ENCODE results near the gene MYH6. TPM values are rescaled to one million over a fixed set of nuclear protein-coding genes. Genes with fewer than 3 reads are reported as not detected.
A peak's percentile ranks its signal among the peaks of the same experiment; 100 is the strongest.

MYH6 gene
- total and polyA plus RNA-seq, 2 of the 13 experiments (the other 11 are each of a cell fraction or from before 2014, with no cell fraction given) = 0.01 TPM; not detected in 1

GRCh38 chr14:23435543-23436326 lies 27.7 kb upstream of the MYH6 start, which contains the start of gene MYH7 (continued):
- TF ChIP-seq, protein P1, sequence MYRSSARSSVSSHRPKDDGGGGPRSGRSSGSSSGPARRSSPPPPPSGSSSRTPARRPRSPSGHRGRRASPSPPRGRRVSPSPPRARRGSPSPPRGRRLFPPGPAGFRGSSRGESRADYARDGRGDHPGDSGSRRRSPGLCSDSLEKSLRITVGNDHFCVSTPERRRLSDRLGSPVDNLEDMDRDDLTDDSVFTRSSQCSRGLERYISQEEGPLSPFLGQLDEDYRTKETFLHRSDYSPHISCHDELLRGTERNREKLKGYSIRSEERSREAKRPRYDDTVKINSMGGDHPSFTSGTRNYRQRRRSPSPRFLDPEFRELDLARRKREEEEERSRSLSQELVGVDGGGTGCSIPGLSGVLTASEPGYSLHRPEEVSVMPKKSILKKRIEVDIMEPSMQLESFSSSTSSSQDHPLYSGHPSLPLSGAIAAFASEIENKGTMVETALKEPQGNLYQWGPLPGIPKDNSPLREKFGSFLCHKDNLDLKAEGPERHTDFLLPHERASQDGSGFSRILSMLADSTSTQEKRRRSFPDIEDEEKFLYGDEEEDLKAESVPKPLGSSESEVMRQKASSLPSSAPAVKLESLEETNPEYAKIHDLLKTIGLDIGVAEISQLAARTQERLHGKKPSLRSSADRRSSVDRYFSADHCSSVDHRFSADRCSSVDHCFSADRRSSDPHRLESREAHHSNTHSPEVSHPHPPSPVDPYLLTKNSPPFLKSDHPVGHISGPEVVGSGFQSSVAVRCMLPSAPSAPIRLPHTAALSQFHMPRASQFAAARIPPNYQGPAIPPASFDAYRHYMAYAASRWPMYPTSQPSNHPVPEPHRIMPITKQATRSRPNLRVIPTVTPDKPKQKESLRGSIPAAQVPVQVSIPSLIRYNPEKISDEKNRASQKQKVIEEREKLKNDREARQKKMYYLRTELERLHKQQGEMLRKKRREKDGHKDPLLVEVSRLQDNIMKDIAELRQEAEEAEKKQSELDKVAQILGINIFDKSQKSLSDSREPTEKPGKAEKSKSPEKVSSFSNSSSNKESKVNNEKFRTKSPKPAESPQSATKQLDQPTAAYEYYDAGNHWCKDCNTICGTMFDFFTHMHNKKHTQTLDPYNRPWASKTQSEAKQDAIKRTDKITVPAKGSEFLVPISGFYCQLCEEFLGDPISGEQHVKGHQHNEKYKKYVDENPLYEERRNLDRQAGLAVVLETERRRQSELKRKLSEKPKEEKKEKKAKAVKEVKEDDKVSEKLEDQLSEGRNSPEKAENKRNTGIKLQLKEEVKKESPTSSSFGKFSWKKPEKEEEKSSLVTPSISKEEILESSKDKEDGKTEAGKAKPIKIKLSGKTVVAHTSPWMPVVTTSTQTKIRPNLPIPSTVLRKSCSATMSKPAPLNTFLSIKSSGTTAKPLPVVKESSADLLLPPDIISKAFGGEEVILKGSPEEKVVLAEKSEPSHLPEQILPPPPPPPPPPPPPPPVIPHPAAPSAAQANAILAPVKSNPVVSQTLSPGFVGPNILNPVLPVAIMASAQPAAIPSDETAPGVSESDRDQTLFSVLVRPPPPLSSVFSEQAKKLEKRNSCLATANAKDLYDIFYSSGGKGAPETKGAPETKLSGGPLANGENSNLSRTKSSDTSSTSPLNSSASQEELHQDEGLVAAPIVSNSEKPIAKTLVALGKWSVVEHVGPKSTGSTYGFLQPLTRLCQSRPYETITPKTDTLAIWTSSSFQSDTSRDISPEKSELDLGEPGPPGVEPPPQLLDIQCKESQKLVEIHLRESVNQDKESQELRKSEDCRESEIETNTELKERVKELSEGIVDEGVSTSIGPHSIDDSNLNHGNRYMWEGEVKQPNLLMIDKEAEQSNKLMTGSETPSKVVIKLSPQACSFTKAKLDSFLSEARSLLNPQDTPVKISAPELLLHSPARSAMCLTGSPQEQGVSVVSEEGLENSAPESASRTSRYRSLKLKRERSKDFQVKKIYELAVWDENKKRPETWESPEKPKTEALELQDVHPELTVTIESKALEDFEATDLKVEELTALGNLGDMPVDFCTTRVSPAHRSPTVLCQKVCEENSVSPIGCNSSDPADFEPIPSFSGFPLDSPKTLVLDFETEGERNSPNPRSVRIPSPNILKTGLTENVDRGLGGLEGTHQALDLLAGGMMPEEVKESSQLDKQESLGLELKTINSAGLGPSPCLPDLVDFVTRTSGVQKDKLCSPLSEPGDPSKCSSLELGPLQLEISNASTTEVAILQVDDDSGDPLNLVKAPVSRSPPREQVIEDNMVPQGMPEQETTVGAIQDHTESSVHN (CRISPR knock-in tag; IDR thresholded peaks at IDR 0.05) = 0 out of 2 replicates have a peak, but pooled peaks have one; percentile 56
- TF ChIP-seq ZNF124 (CRISPR knock-in tag; IDR thresholded peaks at IDR 0.05) (no peak), ZNF768 (CRISPR knock-in tag; IDR thresholded peaks at IDR 0.05) (peak; percentile 33; the same call in 1 of the 2 replicates), TEAD2 (CRISPR knock-in tag; IDR thresholded peaks at IDR 0.05) (0 out of 2 replicates have a peak, but pooled peaks have one; percentile 56), ZMYM4 (CRISPR knock-in tag; IDR thresholded peaks at IDR 0.05) (0 out of 2 replicates have a peak, but pooled peaks have one; percentile 40), ZNF746 (CRISPR knock-in tag; IDR thresholded peaks at IDR 0.05) (0 out of 2 replicates have a peak, but pooled peaks have one; percentile 36), SOX13 (IDR thresholded peaks at IDR 0.05) (peak; percentile 97), SOX13 (CRISPR knock-in tag; conservative IDR thresholded peaks at IDR 0.05 in 1 of 2, IDR thresholded peaks at IDR 0.05 in 1 of 2) (peak in 1 of 2 experiments; percentile 97; a peak in 2 of 4 replicates), ZNF775 (CRISPR knock-in tag; IDR thresholded peaks at IDR 0.05; ENCODE audit: borderline replicate concordance) (no peak), ZMYM2 (CRISPR knock-in tag; IDR thresholded peaks at IDR 0.05) (0 out of 2 replicates have a peak, but pooled peaks have one; percentile 52), GABPB1 (CRISPR knock-in tag; IDR thresholded peaks at IDR 0.05) (peak; percentile 43; the same call in 1 of the 2 replicates), ZNF510 (CRISPR knock-in tag; IDR thresholded peaks at IDR 0.05; ENCODE audit: low read depth) (no peak; the same call in 1 of the 2 replicates), ZNF792 (CRISPR knock-in tag; IDR thresholded peaks at IDR 0.05) (no peak), TRAFD1 (CRISPR knock-in tag; IDR thresholded peaks at IDR 0.05; ENCODE audit: borderline replicate concordance) (0 out of 2 replicates have a peak, but pooled peaks have one; percentile 70), ZNF747 (CRISPR knock-in tag; IDR thresholded peaks at IDR 0.05; ENCODE audit: borderline replicate concordance) (peak; percentile 44; the same call in 1 of the 2 replicates), ZNF556 (CRISPR knock-in tag; IDR thresholded peaks at IDR 0.05; ENCODE audit: borderline replicate concordance) (peak; percentile 90; the same call in 1 of the 2 replicates)
- TF ChIP-seq, protein P2, sequence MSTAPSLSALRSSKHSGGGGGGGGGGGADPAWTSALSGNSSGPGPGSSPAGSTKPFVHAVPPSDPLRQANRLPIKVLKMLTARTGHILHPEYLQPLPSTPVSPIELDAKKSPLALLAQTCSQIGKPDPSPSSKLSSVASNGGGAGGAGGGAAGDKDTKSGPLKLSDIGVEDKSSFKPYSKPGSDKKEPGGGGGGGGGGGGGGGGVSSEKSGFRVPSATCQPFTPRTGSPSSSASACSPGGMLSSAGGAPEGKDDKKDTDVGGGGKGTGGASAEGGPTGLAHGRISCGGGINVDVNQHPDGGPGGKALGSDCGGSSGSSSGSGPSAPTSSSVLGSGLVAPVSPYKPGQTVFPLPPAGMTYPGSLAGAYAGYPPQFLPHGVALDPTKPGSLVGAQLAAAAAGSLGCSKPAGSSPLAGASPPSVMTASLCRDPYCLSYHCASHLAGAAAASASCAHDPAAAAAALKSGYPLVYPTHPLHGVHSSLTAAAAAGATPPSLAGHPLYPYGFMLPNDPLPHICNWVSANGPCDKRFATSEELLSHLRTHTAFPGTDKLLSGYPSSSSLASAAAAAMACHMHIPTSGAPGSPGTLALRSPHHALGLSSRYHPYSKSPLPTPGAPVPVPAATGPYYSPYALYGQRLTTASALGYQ (CRISPR knock-in tag; IDR thresholded peaks at IDR 0.05) = no peak
